ENCODE measurements around the gene GAREM2. TPM values are rescaled to one million over a fixed set of nuclear protein-coding genes. Genes with fewer than 3 reads are reported as not detected.

GAREM2 gene
- total RNA-seq, 1 donor from 2014 or later, result 0.13 TPM

DNA sequence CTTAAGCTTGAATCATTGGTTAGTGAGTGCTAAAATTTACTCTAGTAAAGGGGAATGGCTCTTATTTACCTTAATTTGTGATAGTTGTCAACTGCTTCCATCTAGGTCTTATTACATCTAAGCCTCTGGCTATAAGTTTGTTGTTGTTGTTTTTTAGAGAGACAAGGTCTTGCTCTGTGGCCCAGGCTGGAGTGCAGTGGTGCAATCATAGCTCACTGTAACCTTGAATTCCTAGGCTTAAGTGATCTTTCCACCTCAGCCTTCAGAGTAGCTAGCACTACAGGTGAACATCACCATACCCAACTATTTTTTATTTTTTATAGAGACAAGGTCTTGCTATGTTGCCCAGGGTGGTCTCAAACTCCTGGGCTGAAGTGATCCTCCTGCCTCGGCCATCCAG is 65.0 kb downstream of the GAREM2 start:
- no peak for DNase-seq (ENCODE audit: low read depth in 2 of 2)

- DNase-seq (ENCODE audit: low read depth in 2 of 2), result no peak
Measured at GRCh38 chr2:26238311-26238958, 65.5 kb downstream of the GAREM2 start.

Other genes with a start within 250 kb of the GAREM2 start
- 10.5 and 13.0 TPM in 2 replicates for gene KIF3C, start 190.6 kb upstream of the GAREM2 start, total RNA-seq
- 46.2 and 49.9 TPM in 2 replicates for gene RAB10, start 139.0 kb upstream of the GAREM2 start, total RNA-seq
- 157 and 161 TPM in 2 replicates for gene HADHA, start 71.5 kb downstream of the GAREM2 start, total RNA-seq
- 117 and 132 TPM in 2 replicates for gene HADHB, start 71.9 kb downstream of the GAREM2 start, total RNA-seq
- gene SELENOI, start 173.1 kb downstream of the GAREM2 start, total RNA-seq, result 10.0 and 16.3 TPM in 2 replicates
- under 0.01 and 0.13 TPM in 2 replicates for gene ADGRF3, start 173.7 kb downstream of the GAREM2 start, total RNA-seq
- under 0.01 TPM in 1 of 2 replicates, not detected in the other for gene DRC1, start 228.8 kb downstream of the GAREM2 start, total RNA-seq

Data from dermis microvascular lymphatic vessel endothelial cell (primary cell).